MM.1S (cell line): Measurements from ENCODE around the gene RSL1D1.

Source experiments
- DNase-seq: peaks from one replicate; pipeline ENCODE4 v3.0.0-alpha.2; 2015
- H2AFZ ChIP-seq: fragments of 300-600 bp; sonication (generic); 2 replicates; pipeline ENCODE4 v1.6.0; 2016; ENCODE audit warnings: antibody characterized with exemption, low read length
- H3F3A ChIP-seq: fragments of 300-600 bp; sonication (generic); 2 replicates; pipeline ENCODE4 v1.6.1; 2016; ENCODE audit warnings: mild to moderate bottlenecking, antibody characterized with exemption, low read length, moderate library complexity, mixed read lengths; ENCODE audit not compliant: insufficient read depth
- H3K27ac ChIP-seq: fragments of 300-600 bp; sonication (generic); 2 replicates; pipeline ENCODE4 v1.5.1; 2016; ENCODE audit warnings: mild to moderate bottlenecking, low read length
- H3K27me3 ChIP-seq: fragments of 300-600 bp; sonication (generic); replicated peaks from 2 replicates; pipeline ENCODE4 v1.6.0; 2016; ENCODE audit warnings: low read length; ENCODE audit not compliant: insufficient read depth
- H3K36me3 ChIP-seq: fragments of 300-600 bp; sonication (generic); replicated peaks from 2 replicates; pipeline ENCODE4 v1.6.1; 2016; ENCODE audit warnings: mild to moderate bottlenecking, low read length, mixed read lengths; ENCODE audit not compliant: insufficient read depth
- H3K4me1 ChIP-seq: fragments of 300-600 bp; sonication (generic); 2 replicates; pipeline ENCODE4 v1.6.1; 2016; ENCODE audit warnings: low read length, mixed read lengths
- H3K4me2 ChIP-seq: fragments of 300-600 bp; sonication (generic); 2 replicates; pipeline ENCODE4 v1.6.0; 2016; ENCODE audit warnings: low read depth, low read length
- H3K4me3 ChIP-seq: fragments of 300-600 bp; sonication (generic); 2 replicates; pipeline ENCODE4 v1.5.1; 2016; ENCODE audit warnings: low read length, mixed read lengths
- H3K79me2 ChIP-seq: fragments of 300-600 bp; sonication (generic); 2 replicates; pipeline ENCODE4 v1.6.1; 2016; ENCODE audit warnings: mixed run types, low read length, mixed read lengths
- H3K9ac ChIP-seq: fragments of 300-600 bp; sonication (generic); 2 replicates; pipeline ENCODE4 v1.6.1; 2016; ENCODE audit warnings: low read length, mixed read lengths
- H3K9me2 ChIP-seq: fragments of 300-600 bp; sonication (generic); replicated peaks from 2 replicates; pipeline ENCODE4 v1.6.1; 2016; ENCODE audit warnings: mild to moderate bottlenecking, low read length, mixed read lengths; ENCODE audit not compliant: insufficient read depth
- H3K9me3 ChIP-seq: fragments of 300-600 bp; sonication (generic); replicated peaks from 2 replicates; pipeline ENCODE4 v1.6.1; 2016; ENCODE audit warnings: mild to moderate bottlenecking, low read length, mixed read lengths; ENCODE audit not compliant: insufficient read depth
- H4K20me1 ChIP-seq: fragments of 300-600 bp; sonication (generic); 2 replicates; pipeline ENCODE4 v1.6.1; 2016; ENCODE audit warnings: mild to moderate bottlenecking, low read length, moderate library complexity, mixed read lengths; ENCODE audit not compliant: insufficient read depth
- CTCF ChIP-seq: fragments of 300-600 bp; sonication (generic); IDR thresholded peaks from 2 replicates; pipeline ENCODE4 v1.5.1; 2016; ENCODE audit warnings: antibody characterized with exemption, low read length, mixed read lengths
- EZH2 ChIP-seq: fragments of 300-600 bp; sonication (generic); optimal IDR thresholded peaks from 2 replicates; pipeline ENCODE3; 2017; ENCODE audit warnings: low read depth, mild to moderate bottlenecking, antibody characterized with exemption, low read length, mixed read lengths
- EZH2phosphoT487 ChIP-seq: fragments of 300-600 bp; sonication (generic); IDR thresholded peaks from 2 replicates; pipeline ENCODE4 v1.6.1; 2018; ENCODE audit warnings: antibody characterized with exemption, low read length

RSL1D1 gene

GRCh38 chr16:11797957-11798299 lies 53.4 kb downstream of the RSL1D1 start:
- peaks cover 66% of the 10 kb centered on the region for H3K79me2 ChIP-seq
- H3K4me1 ChIP-seq, result peaks cover 17% of the 10 kb centered on the region
- peaks cover 20% of the 10 kb centered on the region for H3F3A ChIP-seq

GRCh38 chr16:11797166-11797956 lies 54.0 kb downstream of the RSL1D1 start, which contains the start of gene ZC3H7A:
ZC3H7A (minus strand) TSS chr16:11797258; CDS start chr16:11782354, 14,904 bp downstream.
- peak within 1 kb of the TSS; percentile 75 for H2AFZ ChIP-seq

More at GRCh38 chr16:11797957-11798299, 53.4 kb downstream of the RSL1D1 start:
- Histone ChIP-seq H4K20me1 (peaks cover 6% of the 10 kb centered on the region; the same call in 1 of the 2 replicates), H3K27me3 (no peaks in the 10 kb centered on the region), H3K9ac (peak overlapping the region; percentile 87), H3K36me3 (no peaks in the 10 kb centered on the region; the same call in 1 of the 2 replicates), H2AFZ (peak overlapping the region; percentile 75), H3K27ac (peak overlapping the region; percentile 77), H3K4me2 (peak overlapping the region; percentile 100), H3K9me2 (no peaks in the 10 kb centered on the region), H3K4me3 (peak overlapping the region; percentile 86), H3K9me3 (no peaks in the 10 kb centered on the region)
- TF ChIP-seq EZH2phosphoT487, result no peak
- no peak for TF ChIP-seq EZH2
- TF ChIP-seq CTCF, result no peak
- peak; percentile 15 for DNase-seq

More at GRCh38 chr16:11797166-11797956, 54.0 kb downstream of the RSL1D1 start, which contains the start of gene ZC3H7A:
- Histone ChIP-seq H3K4me3 (peak within 1 kb of the TSS; percentile 86), H3K9ac (peak within 1 kb of the TSS; percentile 96), H3K36me3 (no peaks in the 10 kb centered on the region; the same call in 1 of the 2 replicates), H3F3A (peaks cover 25% of the 10 kb centered on the region), H3K4me1 (peaks cover 19% of the 10 kb centered on the region), H3K27ac (peak within 1 kb of the TSS; percentile 77), H3K27me3 (no peaks in the 10 kb centered on the region), H3K9me2 (no peaks in the 10 kb centered on the region), H3K4me2 (peak within 1 kb of the TSS; percentile 100), H3K79me2 (peaks cover 72% of the 10 kb centered on the region), H3K9me3 (no peaks in the 10 kb centered on the region), H4K20me1 (peaks cover 11% of the 10 kb centered on the region)
- TF ChIP-seq CTCF, result peak; percentile 54
- no peak for TF ChIP-seq EZH2phosphoT487
- no peak for TF ChIP-seq EZH2
- DNase-seq, result peak; percentile 98
